Measurements from ENCODE around the gene TRANK1.
"Not testable (repeated sequence)": the region's sequence is repeated elsewhere in the genome, so short reads cannot be mapped to it uniquely, and the experiment has no call there.

GRCh38 chr3:36879842-36880241 lies 65.0 kb downstream of the TRANK1 start:
- TF ChIP-seq CTCF (conservative IDR thresholded peaks at IDR 0.05; ENCODE audit: low read depth in 2 of 2); REST (IDR thresholded peaks at IDR 0.05; ENCODE audit: unreplicated experiment); ETS1 (IDR thresholded peaks at IDR 0.05); EZH2phosphoT487 (IDR thresholded peaks at IDR 0.05; ENCODE audit: unreplicated experiment); EZH2 (IDR thresholded peaks at IDR 0.05; ENCODE audit: low read depth, unreplicated experiment); JUNB (IDR thresholded peaks at IDR 0.05; ENCODE audit: unreplicated experiment): not testable (repeated sequence)
